Hematopoietic multipotent progenitor cell treated with erythropoietin and hydrocortisone succinate and interleukin-3 and kit ligand, for 6 days (in vitro differentiated cells): Measurements from ENCODE around the gene SYNDIG1.

Experiments
- DNase-seq: peaks from one replicate; pipeline ENCODE4 v3.0.0-alpha.2; 2015

SYNDIG1 gene

GRCh38 chr20:24448170-24448569 is 21.3 kb upstream of the SYNDIG1 start:
- no peak for DNase-seq

GRCh38 chr20:24449026-24449720 is 20.3 kb upstream of the SYNDIG1 start:
- no peak for DNase-seq

GRCh38 chr20:24450177-24450576 is 19.3 kb upstream of the SYNDIG1 start:
- no peak for DNase-seq

- no peak for DNase-seq
These were observed 18.6 kb upstream of the SYNDIG1 start for GRCh38 chr20:24450624-24451376.

GRCh38 chr20:24451428-24451827 is 18.0 kb upstream of the SYNDIG1 start:
- no peak for DNase-seq

- no peak for DNase-seq
These were observed 17.4 kb upstream of the SYNDIG1 start for GRCh38 chr20:24452016-24452415.

GRCh38 chr20:24452498-24453127 is 16.8 kb upstream of the SYNDIG1 start:
- no peak for DNase-seq

- no peak for DNase-seq
These were observed 15.6 kb upstream of the SYNDIG1 start for GRCh38 chr20:24453869-24454268.

GRCh38 chr20:24455081-24455480 is 14.3 kb upstream of the SYNDIG1 start:
- DNase-seq: no peak

GRCh38 chr20:24456398-24456781 is 13.0 kb upstream of the SYNDIG1 start:
- DNase-seq: no peak

GRCh38 chr20:24458436-24458835 is 11.0 kb upstream of the SYNDIG1 start:
- no peak for DNase-seq

- DNase-seq: no peak
These were observed 9.7 kb upstream of the SYNDIG1 start for GRCh38 chr20:24459733-24460132.

GRCh38 chr20:24460712-24461111 is 8.7 kb upstream of the SYNDIG1 start:
- no peak for DNase-seq

- no peak for DNase-seq
These were observed 7.6 kb upstream of the SYNDIG1 start for GRCh38 chr20:24461848-24462247.

GRCh38 chr20:24462460-24463010 is 6.9 kb upstream of the SYNDIG1 start:
- no peak for DNase-seq

- no peak for DNase-seq
These were observed 4.3 kb upstream of the SYNDIG1 start for GRCh38 chr20:24465159-24465558.

GRCh38 chr20:24465730-24466129 is 3.7 kb upstream of the SYNDIG1 start:
- no peak for DNase-seq

- no peak for DNase-seq
These were observed 871 bp upstream of the SYNDIG1 start for GRCh38 chr20:24468401-24469115.

- DNase-seq: no peak
These were observed 691 bp downstream of the SYNDIG1 start for GRCh38 chr20:24469894-24470745.

- no peak for DNase-seq
These were observed 1.5 kb downstream of the SYNDIG1 start for GRCh38 chr20:24470746-24471582.

GRCh38 chr20:24472426-24472825 is 3.0 kb downstream of the SYNDIG1 start:
- DNase-seq: no peak
